Measurements from ENCODE around the gene ARHGDIA. TPM values are rescaled to one million over a fixed set of nuclear protein-coding genes. Genes with fewer than 3 reads are reported as not detected.

The ARHGDIA gene
- total RNA-seq, 6 experiments from 2014 or later, result 758 to 1,040 (median 908) TPM

DNA sequence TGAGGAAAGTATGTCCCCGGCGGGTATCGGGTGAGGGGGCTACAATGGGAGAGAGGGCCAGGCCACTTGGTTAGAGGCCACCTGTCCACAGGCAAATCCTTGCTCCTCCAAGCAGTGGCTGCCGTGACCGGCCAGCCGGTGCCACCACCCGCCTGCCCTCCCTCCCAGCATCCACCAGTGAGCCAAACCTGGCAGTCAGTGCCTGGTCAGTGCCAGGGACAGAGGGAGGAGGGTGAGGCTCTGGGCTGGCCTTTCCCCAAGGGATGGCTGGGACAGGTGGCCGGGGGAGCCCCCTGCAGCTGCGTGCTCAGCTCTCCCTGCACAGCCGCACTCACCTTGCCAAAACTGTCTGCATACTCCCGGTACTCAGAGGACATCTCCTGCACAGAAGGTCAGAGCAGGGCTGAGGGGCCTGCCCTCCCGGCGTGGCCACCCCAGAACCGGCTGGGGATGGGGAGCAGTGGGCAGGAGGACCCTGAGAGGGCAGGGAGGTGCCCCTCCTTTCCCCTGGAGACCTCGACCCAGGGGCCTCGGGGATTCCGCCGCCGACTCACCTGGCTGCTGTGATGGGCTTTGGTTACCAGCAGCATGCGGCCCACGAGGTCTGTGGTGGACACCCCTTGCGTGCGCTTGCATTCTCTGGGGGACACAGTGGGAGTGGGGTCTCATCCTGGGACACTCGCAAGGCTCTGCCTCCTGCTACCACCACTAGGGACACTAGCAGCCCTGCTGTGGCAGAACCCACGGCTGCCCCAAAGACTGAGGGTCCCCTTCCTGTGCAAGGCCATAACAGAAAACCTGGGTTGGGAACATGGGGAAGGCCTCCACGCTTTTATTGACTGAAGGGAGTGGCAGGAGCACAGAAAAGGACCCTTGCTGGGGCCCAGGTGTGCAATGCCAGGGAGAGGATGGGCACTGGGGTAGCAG, 36.3 kb upstream of the ARHGDIA start:
- TF ChIP-seq, protein P1, sequence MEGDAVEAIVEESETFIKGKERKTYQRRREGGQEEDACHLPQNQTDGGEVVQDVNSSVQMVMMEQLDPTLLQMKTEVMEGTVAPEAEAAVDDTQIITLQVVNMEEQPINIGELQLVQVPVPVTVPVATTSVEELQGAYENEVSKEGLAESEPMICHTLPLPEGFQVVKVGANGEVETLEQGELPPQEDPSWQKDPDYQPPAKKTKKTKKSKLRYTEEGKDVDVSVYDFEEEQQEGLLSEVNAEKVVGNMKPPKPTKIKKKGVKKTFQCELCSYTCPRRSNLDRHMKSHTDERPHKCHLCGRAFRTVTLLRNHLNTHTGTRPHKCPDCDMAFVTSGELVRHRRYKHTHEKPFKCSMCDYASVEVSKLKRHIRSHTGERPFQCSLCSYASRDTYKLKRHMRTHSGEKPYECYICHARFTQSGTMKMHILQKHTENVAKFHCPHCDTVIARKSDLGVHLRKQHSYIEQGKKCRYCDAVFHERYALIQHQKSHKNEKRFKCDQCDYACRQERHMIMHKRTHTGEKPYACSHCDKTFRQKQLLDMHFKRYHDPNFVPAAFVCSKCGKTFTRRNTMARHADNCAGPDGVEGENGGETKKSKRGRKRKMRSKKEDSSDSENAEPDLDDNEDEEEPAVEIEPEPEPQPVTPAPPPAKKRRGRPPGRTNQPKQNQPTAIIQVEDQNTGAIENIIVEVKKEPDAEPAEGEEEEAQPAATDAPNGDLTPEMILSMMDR (IDR thresholded peaks at IDR 0.05), result peak; percentile 35
- DNase-seq, result no peak
- no peaks in the 10 kb centered on the region for H3K4me1 Mint-ChIP-seq (ENCODE audit: low read depth)
- no peak overlapping the region for H3K27ac Mint-ChIP-seq
- no peak overlapping the region for H3K4me3 Mint-ChIP-seq
- no peaks in the 10 kb centered on the region for H3K9me3 Mint-ChIP-seq
- H3K36me3 Mint-ChIP-seq (ENCODE audit: low read depth), result peaks cover 5% of the 10 kb centered on the region
- no peaks in the 10 kb centered on the region for H3K27me3 Mint-ChIP-seq (ENCODE audit: insufficient read depth)

DNA sequence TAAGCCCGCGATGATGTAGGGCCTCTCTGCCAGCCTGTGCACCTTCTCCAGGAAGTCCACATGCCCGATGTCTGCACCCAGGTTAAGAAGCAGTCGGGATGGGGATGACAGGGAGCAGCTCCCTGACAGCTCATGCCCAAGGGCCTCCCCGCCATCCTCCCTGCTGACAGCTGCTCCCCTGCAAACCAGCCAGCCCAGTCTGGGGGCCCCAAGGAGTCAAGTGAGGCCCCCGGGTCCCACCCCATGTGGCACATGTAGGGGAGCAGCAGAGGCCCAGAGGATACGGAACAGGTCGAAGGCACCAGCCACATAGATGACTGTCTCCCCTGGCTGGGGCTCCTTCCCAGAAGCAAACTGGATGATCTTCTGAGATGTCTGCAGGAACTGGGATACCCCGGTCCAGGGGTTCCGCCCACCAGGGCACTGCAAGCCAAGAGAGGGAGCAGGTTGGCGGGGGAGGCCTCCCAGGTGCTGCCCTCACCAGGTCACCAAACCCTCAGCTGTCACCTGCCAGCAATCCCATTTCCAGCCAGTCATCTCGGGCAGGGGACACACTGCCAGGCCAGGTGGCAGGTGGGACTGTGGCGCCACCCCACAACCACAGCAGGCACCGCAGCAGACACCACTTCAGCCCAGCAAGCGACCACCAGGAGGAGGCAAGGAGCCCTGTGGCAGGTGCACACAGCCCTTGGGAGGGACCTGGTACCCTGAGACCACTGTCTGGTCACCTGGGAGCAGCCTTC, 35.5 kb upstream of the ARHGDIA start:
- H3K27ac Mint-ChIP-seq, result no peak overlapping the region

GRCh38 chr17:81905993-81906392, 34.9 kb upstream of the ARHGDIA start:
- TF ChIP-seq, protein P1 (IDR thresholded peaks at IDR 0.05), result no peak
- no peaks in the 10 kb centered on the region for H3K4me1 Mint-ChIP-seq (ENCODE audit: low read depth)
- H3K36me3 Mint-ChIP-seq (ENCODE audit: low read depth), result peaks cover 4% of the 10 kb centered on the region
- H3K9me3 Mint-ChIP-seq, result no peaks in the 10 kb centered on the region
- peaks cover 2% of the 10 kb centered on the region for H3K27me3 Mint-ChIP-seq (ENCODE audit: insufficient read depth)
- DNase-seq, result no peak
- H3K4me3 Mint-ChIP-seq, result no peak overlapping the region
- H3K27ac Mint-ChIP-seq, result no peak overlapping the region

More for the DNA sequence above, 35.5 kb upstream of the ARHGDIA start:
- Mint-ChIP-seq H3K4me1 (ENCODE audit: low read depth) (no peaks in the 10 kb centered on the region), H3K27me3 (ENCODE audit: insufficient read depth) (no peaks in the 10 kb centered on the region), H3K4me3 (no peak overlapping the region), H3K36me3 (ENCODE audit: low read depth) (no peaks in the 10 kb centered on the region), H3K9me3 (no peaks in the 10 kb centered on the region)
- TF ChIP-seq, protein P1 (IDR thresholded peaks at IDR 0.05), result peak; percentile 38
- DNase-seq, result no peak

- H3K4me3 Mint-ChIP-seq, result no peak overlapping the region
- H3K36me3 Mint-ChIP-seq (ENCODE audit: low read depth), result peaks cover 7% of the 10 kb centered on the region
- no peaks in the 10 kb centered on the region for H3K9me3 Mint-ChIP-seq
- peaks cover 4% of the 10 kb centered on the region for H3K27me3 Mint-ChIP-seq (ENCODE audit: insufficient read depth)
- H3K27ac Mint-ChIP-seq, result no peak overlapping the region
- H3K4me1 Mint-ChIP-seq (ENCODE audit: low read depth), result no peaks in the 10 kb centered on the region
- TF ChIP-seq, protein P1 (IDR thresholded peaks at IDR 0.05), result no peak
- no peak for DNase-seq
Measured at GRCh38 chr17:81905424-81905875, 34.3 kb upstream of the ARHGDIA start.

DNA sequence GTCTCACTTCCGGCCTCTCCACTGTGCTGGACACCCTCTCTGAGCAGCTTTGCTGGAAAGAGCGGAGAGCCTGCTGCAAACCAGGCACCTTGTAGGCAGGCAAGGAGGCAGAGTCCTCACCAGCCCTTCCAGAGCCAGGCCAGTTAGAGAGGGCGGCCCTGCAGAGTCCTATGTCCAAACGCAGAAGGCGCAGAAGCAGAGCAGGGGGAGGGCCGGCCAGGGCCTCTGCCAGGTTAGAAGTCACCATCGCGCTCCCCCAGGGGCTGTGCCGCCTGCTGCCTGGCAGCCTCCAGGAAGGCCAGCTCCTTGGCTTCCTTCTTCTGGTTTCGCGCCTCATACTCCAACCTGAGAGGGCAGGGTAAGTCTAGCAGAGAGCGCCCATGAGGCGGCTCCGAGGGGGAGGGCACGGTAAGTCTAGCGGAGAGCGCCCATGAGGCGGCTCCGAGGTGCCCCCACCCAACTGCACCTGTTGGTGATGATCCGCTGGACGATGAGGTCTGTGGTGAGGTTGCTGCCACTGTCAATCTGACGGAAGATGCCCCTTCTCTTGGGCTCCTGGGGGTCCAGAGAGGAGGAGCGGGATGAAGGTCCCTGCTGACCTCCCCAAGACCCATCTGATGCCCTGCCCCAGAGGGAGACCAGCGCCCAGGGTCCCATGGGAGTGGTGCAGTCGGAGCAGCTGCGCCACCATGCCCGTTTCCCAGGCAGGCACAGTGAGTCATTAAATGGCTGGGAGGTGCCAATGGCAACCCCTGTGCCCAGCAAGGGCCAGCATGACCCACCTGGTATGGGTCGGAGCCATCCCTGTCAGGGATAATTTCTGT, 33.7 kb upstream of the ARHGDIA start:
- H3K9me3 Mint-ChIP-seq, result no peaks in the 10 kb centered on the region
- TF ChIP-seq, protein P1 (IDR thresholded peaks at IDR 0.05), result no peak
- no peak for DNase-seq
- peaks cover 11% of the 10 kb centered on the region for H3K36me3 Mint-ChIP-seq (ENCODE audit: low read depth)
- H3K27me3 Mint-ChIP-seq (ENCODE audit: insufficient read depth), result peaks cover 7% of the 10 kb centered on the region
- no peak overlapping the region for H3K4me3 Mint-ChIP-seq
- H3K27ac Mint-ChIP-seq, result no peak overlapping the region
- H3K4me1 Mint-ChIP-seq (ENCODE audit: low read depth), result peaks cover 5% of the 10 kb centered on the region; the same call in 1 of the 2 replicates
